ENCODE results near the gene CTBP2.
A peak's percentile ranks its signal among the peaks of the same experiment; 100 is the strongest.

The CTBP2 gene

GRCh38 chr10:125125951-125126735 is 34.2 kb downstream of the CTBP2 start:
- DNase-seq (ENCODE audit: low spot score) = no peak

- no peak for DNase-seq (ENCODE audit: low spot score)
These were observed 35.5 kb downstream of the CTBP2 start for GRCh38 chr10:125124907-125125306.

GRCh38 chr10:125124115-125124487 is 36.3 kb downstream of the CTBP2 start:
- no peak for DNase-seq (ENCODE audit: low spot score)

- peak; percentile 94 for DNase-seq (ENCODE audit: low spot score)
These were observed 36.8 kb downstream of the CTBP2 start for GRCh38 chr10:125123476-125124114.

GRCh38 chr10:125122566-125122965 is 37.8 kb downstream of the CTBP2 start:
- no peak for DNase-seq (ENCODE audit: low spot score)

GRCh38 chr10:125121003-125121402 is 39.4 kb downstream of the CTBP2 start:
- DNase-seq (ENCODE audit: low spot score) = peak; percentile 66

- DNase-seq (ENCODE audit: low spot score) = peak; percentile 47
These were observed 40.2 kb downstream of the CTBP2 start for GRCh38 chr10:125120053-125120710.

- DNase-seq (ENCODE audit: low spot score) = no peak
These were observed 41.7 kb downstream of the CTBP2 start for GRCh38 chr10:125118701-125119100.

- DNase-seq (ENCODE audit: low spot score) = no peak
These were observed 42.3 kb downstream of the CTBP2 start for GRCh38 chr10:125118011-125118611.

- DNase-seq (ENCODE audit: low spot score) = no peak
These were observed 43.6 kb downstream of the CTBP2 start for GRCh38 chr10:125116652-125117310.

GRCh38 chr10:125116041-125116649 is 44.2 kb downstream of the CTBP2 start:
- DNase-seq (ENCODE audit: low spot score) = no peak

- no peak for DNase-seq (ENCODE audit: low spot score)
These were observed 45.0 kb downstream of the CTBP2 start for GRCh38 chr10:125115409-125115808.

- no peak for DNase-seq (ENCODE audit: low spot score)
These were observed 45.5 kb downstream of the CTBP2 start for GRCh38 chr10:125114761-125115391.

GRCh38 chr10:125113691-125114371 is 46.5 kb downstream of the CTBP2 start:
- DNase-seq (ENCODE audit: low spot score) = no peak

- no peak for DNase-seq (ENCODE audit: low spot score)
These were observed 47.5 kb downstream of the CTBP2 start for GRCh38 chr10:125112697-125113494.

GRCh38 chr10:125111118-125111727 is 49.1 kb downstream of the CTBP2 start:
- no peak for DNase-seq (ENCODE audit: low spot score)

GRCh38 chr10:125107965-125108580 is 52.3 kb downstream of the CTBP2 start:
- DNase-seq (ENCODE audit: low spot score) = no peak

- no peak for DNase-seq (ENCODE audit: low spot score)
These were observed 53.0 kb downstream of the CTBP2 start for GRCh38 chr10:125107166-125107949.

Data from SW480 (cell line).